ENCODE measurements around the gene STK32A.
A peak's percentile ranks its signal among the peaks of the same experiment; 100 is the strongest.

STK32A gene

DNA sequence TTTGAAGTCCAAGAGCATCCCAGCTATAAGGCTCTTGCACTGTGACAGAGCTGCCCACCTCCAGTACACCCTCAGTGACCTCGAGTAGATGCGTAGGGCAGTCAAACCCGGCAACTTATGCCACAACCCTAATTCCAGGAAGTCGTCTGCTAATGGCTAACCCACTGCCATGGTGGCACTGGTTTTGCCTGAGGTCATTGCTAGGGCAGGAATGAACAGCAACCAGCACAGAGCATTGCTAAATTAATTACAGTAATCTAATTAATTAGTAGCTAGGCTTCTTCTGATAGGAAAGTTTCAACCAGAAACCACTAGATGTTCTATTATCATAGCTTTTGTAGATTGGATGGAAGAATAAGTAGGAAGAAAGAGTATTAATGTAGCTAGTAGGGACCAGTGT lies 152.3 kb downstream of the STK32A start:
- intact Hi-C loops (cut with DNase I; ENCODE audit: low total_unique reads): no loop called here
- DNase-seq: no peak
- no peaks in the 10 kb centered on the region for H3K9me3 ChIP-seq
- H3K4me1 ChIP-seq: no peaks in the 10 kb centered on the region
- peaks cover 0 to 7% (median 4%) of the 10 kb centered on the region in 3 donors for H3K36me3 ChIP-seq
- H3K27me3 ChIP-seq: no peaks in the 10 kb centered on the region
- H3K27ac ChIP-seq: no peak overlapping the region
- TF ChIP-seq, protein P1, sequence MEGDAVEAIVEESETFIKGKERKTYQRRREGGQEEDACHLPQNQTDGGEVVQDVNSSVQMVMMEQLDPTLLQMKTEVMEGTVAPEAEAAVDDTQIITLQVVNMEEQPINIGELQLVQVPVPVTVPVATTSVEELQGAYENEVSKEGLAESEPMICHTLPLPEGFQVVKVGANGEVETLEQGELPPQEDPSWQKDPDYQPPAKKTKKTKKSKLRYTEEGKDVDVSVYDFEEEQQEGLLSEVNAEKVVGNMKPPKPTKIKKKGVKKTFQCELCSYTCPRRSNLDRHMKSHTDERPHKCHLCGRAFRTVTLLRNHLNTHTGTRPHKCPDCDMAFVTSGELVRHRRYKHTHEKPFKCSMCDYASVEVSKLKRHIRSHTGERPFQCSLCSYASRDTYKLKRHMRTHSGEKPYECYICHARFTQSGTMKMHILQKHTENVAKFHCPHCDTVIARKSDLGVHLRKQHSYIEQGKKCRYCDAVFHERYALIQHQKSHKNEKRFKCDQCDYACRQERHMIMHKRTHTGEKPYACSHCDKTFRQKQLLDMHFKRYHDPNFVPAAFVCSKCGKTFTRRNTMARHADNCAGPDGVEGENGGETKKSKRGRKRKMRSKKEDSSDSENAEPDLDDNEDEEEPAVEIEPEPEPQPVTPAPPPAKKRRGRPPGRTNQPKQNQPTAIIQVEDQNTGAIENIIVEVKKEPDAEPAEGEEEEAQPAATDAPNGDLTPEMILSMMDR (IDR thresholded peaks at IDR 0.05): no peak
- no peak overlapping the region for H3K4me3 ChIP-seq

DNA sequence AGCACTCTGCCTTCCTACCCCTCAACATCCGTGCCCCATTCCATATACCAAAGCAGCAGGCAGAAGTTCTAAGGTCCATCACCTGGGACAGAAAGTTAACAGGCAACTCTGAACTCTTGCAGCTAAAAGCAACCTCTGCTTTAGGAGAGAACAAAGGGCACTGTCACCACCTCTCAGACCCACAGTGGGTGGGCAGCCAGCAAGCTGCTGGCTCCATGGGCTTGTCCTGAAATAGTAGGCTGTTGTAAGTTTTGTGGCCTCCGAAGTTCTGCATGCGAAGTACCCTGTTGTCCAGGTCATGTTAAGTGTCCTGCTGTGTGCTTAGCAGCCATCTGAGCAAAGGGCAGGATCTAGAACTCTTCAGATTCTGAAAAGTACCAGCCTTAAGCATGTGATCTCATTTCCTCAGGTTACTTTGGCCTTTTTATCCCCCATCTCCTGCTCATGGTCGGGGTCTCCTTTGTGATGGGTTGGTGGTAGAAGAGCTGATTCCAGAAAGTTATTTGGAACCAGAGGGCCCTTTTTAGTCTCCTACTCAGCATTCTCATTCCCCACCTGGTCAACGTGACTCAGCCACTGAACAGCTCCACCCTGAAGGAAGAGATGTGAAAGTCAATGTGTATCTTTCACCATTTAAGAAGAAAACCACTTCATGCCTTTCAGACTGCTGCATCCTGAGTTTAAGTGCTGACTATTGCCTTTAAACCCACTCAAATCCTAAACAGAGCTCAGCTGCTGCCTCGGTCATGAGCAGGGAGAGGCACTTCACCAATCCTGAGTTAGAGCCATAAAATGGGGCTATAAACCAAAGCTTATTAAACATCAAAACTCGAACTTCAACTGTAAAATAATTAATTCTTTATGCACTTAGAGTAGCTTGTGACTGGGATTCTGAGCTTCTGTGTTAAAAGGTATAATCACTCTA lies 153.6 kb downstream of the STK32A start:
- Histone ChIP-seq H3K9me3 (no peaks in the 10 kb centered on the region), H3K4me3 (no peak overlapping the region), H3K27ac (peak overlapping the region in 1 of 2 donors; percentile 10), H3K27me3 (no peaks in the 10 kb centered on the region), H3K36me3 (peaks cover 0 to 21% (median 13%) of the 10 kb centered on the region in 3 donors), H3K4me1 (no peaks in the 10 kb centered on the region)
- TF ChIP-seq, protein P1 (IDR thresholded peaks at IDR 0.05): no peak
- intact Hi-C loops (cut with DNase I; ENCODE audit: low total_unique reads): no loop called here
- no peak for DNase-seq

DNA sequence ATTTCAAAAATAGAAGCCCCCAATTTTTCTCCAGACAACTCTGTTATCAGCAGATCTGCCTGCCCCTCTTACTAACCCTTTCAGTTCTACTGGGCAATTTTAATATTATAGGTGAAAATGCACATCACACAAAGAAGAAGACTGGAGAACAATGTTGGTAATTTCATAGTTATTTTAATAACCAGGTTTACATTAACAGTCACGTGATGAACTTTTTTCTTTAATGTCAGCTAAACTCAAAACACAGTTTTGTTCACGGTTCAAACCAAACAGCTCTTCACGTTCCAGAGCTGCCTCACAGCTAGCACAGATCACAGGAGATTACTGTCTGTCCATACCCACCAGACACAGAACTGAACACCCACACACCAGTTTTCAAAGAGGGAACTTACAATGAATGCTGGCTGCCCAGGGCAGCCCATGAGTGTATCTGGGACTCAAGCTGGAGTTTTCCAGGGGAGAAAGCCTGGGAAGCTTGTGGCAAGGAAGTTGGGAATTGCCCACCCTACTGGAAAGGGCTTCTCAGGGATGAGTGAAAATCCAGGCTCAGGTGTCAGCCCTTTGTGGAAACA lies 155.9 kb downstream of the STK32A start:
- H3K27ac ChIP-seq: peak overlapping the region in 1 of 2 donors; percentile 31
- peaks cover 15 to 43% (median 31%) of the 10 kb centered on the region in 3 donors for H3K36me3 ChIP-seq
- H3K27me3 ChIP-seq: no peaks in the 10 kb centered on the region
- no peaks in the 10 kb centered on the region for H3K9me3 ChIP-seq
- H3K4me1 ChIP-seq: no peaks in the 10 kb centered on the region
- TF ChIP-seq, protein P1 (IDR thresholded peaks at IDR 0.05): no peak
- no peak for DNase-seq
- intact Hi-C loops (cut with DNase I; ENCODE audit: low total_unique reads): loop anchor here (5.0 to 10.0 kb wide), 2 partner anchors 156 to 182 kb away; partner anchors contain the start of gene STK32A
- no peak overlapping the region for H3K4me3 ChIP-seq

DNA sequence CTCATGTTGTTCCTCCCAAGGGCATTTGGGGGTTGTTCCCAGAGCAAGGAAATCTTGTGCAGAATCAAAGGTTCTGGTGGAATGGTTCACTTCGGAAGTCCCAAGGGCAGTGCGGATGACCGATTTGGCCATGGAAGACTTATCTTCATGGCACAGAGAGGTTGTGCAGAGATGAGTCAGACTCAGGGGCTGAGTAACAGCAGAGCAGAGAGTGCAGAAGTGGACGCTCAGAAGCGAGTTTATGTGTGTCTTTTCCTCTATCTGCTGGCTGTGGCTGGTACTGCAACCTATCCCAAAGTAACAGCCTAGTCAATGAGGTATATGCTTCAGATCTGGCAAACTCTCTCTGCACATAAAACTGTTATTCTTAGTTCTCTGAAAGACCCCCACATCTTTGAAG lies 157.0 kb downstream of the STK32A start:
- DNase-seq: peak; percentile 77 to 79
- Histone ChIP-seq H3K36me3 (peaks cover 24 to 52% (median 41%) of the 10 kb centered on the region in 3 donors), H3K27ac (peak overlapping the region in 1 of 2 donors; percentile 31), H3K4me1 (no peaks in the 10 kb centered on the region), H3K27me3 (no peaks in the 10 kb centered on the region), H3K9me3 (no peaks in the 10 kb centered on the region), H3K4me3 (no peak overlapping the region)
- intact Hi-C loops (cut with DNase I; ENCODE audit: low total_unique reads): loop anchor here (5.0 to 10.0 kb wide), 2 partner anchors 157 to 181 kb away; partner anchors contain the start of gene STK32A
- TF ChIP-seq, protein P1 (IDR thresholded peaks at IDR 0.05): peak; percentile 58 to 63

DNA sequence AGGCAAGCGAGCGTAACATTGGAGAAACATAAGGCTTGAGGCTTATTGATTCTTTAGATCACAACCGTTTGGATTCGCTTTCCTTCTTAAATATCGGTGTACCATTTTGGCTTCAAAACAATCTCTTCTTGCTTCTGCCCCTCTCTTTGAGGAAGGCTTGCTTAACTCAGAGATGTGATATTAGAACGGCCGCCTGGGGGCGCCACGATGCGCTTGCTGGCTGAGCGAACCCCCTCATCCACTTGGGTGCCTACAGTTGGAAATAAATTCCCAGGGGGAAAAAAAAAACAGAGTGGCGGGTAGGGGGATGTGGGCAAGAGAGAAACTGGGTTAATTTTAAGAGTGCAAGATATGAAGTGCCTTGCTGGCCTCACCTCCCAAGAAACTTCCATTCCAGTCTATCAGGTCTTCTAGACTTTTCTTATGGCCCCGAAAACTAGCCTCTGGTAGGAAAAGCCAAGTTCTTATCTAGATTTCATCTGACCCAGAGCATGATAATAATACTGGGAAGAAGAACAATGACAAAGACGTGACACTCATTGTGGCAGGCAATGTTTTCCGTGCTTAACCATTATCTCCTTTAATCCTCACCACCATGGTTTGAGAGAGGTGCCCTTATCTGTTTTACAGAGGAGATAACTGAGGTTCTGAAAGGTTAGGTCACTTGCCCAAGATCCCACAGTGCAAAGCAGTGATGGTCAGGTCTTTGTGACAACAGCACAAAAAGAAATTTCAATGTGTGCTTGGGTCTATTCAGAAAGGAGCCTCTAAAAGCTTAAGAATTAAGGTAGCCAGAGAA lies 159.2 kb downstream of the STK32A start:
- H3K4me1 ChIP-seq: no peaks in the 10 kb centered on the region
- intact Hi-C loops (cut with DNase I; ENCODE audit: low total_unique reads): loop anchor here (5.0 to 10.0 kb wide), 2 partner anchors 159 to 178 kb away; partner anchors contain the start of gene STK32A
- no peaks in the 10 kb centered on the region for H3K9me3 ChIP-seq
- H3K4me3 ChIP-seq: no peak overlapping the region
- peaks cover 44 to 72% (median 60%) of the 10 kb centered on the region in 3 donors for H3K36me3 ChIP-seq
- TF ChIP-seq, protein P1 (IDR thresholded peaks at IDR 0.05): peak in 1 of 2 experiments; percentile 32
- H3K27ac ChIP-seq: no peak overlapping the region
- no peak for DNase-seq
- no peaks in the 10 kb centered on the region for H3K27me3 ChIP-seq

Data from tibial artery (tissue), 4 donors.